GM12878 (cell line): Measurements from ENCODE around the gene DISP3. TPM values are rescaled to one million over a fixed set of nuclear protein-coding genes. Genes with fewer than 3 reads are reported as not detected.
A peak's percentile ranks its signal among the peaks of the same experiment; 100 is the strongest.

Experiments used
- EED ChIP-seq: sonication (generic); IDR thresholded peaks from 2 replicates; pipeline ENCODE4 v1.6.1; 2016; ENCODE audit warnings: antibody characterized with exemption, low read depth
- EP300 ChIP-seq, 2 experiments: fragments of 150-350 bp in 1 of 2; IDR thresholded peaks; 2 replicates each; pipeline ENCODE4 v1.6.1; 2011 to 2012; ENCODE audit warnings: low read depth in 2 of 2, low read length in 2 of 2, borderline replicate concordance in 1 of 2, improper control_type of control experiment in 1 of 2, inconsistent platforms in 1 of 2; ENCODE audit not compliant: control insufficient read depth in 1 of 2
- ETV6 ChIP-seq, 2 experiments: fragments of 450-650 bp in 1 of 2; IDR thresholded peaks in 1 of 2; conservative IDR thresholded peaks in 1 of 2; 2 replicates each; pipeline ENCODE4 v1.6.1; 2014; ENCODE audit warnings: antibody characterized with exemption in 1 of 2, borderline replicate concordance in 1 of 2, low read depth in 1 of 2, mild to moderate bottlenecking in 1 of 2, moderate library complexity in 1 of 2
- JUNB ChIP-seq: IDR thresholded peaks from 2 replicates; pipeline ENCODE4 v1.6.1; 2016; ENCODE audit warnings: antibody characterized with exemption, mild to moderate bottlenecking
- NKRF ChIP-seq: fragments of 450-650 bp; conservative IDR thresholded peaks from 2 replicates; pipeline ENCODE4 v1.6.1; 2017; ENCODE audit warnings: mild to moderate bottlenecking, moderate library complexity
- NRF1 ChIP-seq: conservative IDR thresholded peaks from 2 replicates; pipeline ENCODE4 v1.6.1; 2011; ENCODE audit warnings: mild to moderate bottlenecking, low read depth, low read length, improper control_type of control experiment
- PRDM15 ChIP-seq: fragments of 450-650 bp; formaldehyde crosslinking; IDR thresholded peaks from 2 replicates; pipeline ENCODE4 v1.4.0; 2020; ENCODE audit warnings: mild to moderate bottlenecking, moderate library complexity
- SIN3A ChIP-seq: IDR thresholded peaks from 2 replicates; pipeline ENCODE4 v1.6.1; 2012; ENCODE audit warnings: low read depth, low read length, improper control_type of control experiment
- SMC3 ChIP-seq: IDR thresholded peaks from 2 replicates; pipeline ENCODE4 v1.6.1; 2011; ENCODE audit warnings: low read length, improper control_type of control experiment, borderline replicate concordance
- SREBF1 ChIP-seq: IDR thresholded peaks from 2 replicates; pipeline ENCODE4 v1.6.1; 2012; ENCODE audit warnings: mild to moderate bottlenecking, low read length
- TCF7 ChIP-seq: IDR thresholded peaks from 2 replicates; pipeline ENCODE4 v1.6.1; 2014; ENCODE audit warnings: antibody characterized with exemption, borderline replicate concordance
- ZNF592 ChIP-seq: fragments of 450-650 bp; IDR thresholded peaks from 2 replicates; pipeline ENCODE4 v1.6.1; 2017; ENCODE audit warnings: mild to moderate bottlenecking, moderate library complexity
- ZNF687 ChIP-seq: fragments of 450-650 bp; IDR thresholded peaks from 2 replicates; pipeline ENCODE4 v1.6.1; 2017; ENCODE audit warnings: mild to moderate bottlenecking, moderate library complexity
- polyA plus RNA-seq, 11 experiments: library from polyadenylated mRNA; depleted of rRNA in 4 of 11; unstranded in 6 of 11; stranded (reverse) in 5 of 11; fragments of >200 nt; fragmentation: Nextera tagmentation in 4 of 11; fragmentation: Illumina TruSeq in 1 of 11; extraction: Ambion mirVana in 4 of 11; extraction: Trizol in 1 of 11; gene quantifications; 1 replicate in 1 of 11; 2 replicates in 10 of 11; pipeline versions ENCODE4 v1.2.1 to v1.2.3, GENCODE V29; 2011 to 2016; ENCODE audit warnings: inconsistent platforms in 2 of 11, missing spikeins in 2 of 11, low read depth in 1 of 11
- total RNA-seq, 4 experiments: library from RNA; depleted of rRNA in 3 of 4; stranded (reverse); fragments of >200 nt in 3 of 4; fragmentation: Illumina TruSeq in 1 of 4; extraction: Trizol in 1 of 4; gene quantifications; 2 replicates each; pipeline versions ENCODE4 v1.2.1 to v1.2.3, GENCODE V29; 2013 to 2021

The DISP3 gene
- total and polyA plus RNA-seq, 10 of the 15 experiments (the other 5 are each of a cell fraction or from before 2014, with no cell fraction given) = under 0.01 to 0.18 (median 0.09) TPM; not detected in 2

- no peak for TF ChIP-seq ZNF687
- TF ChIP-seq EP300 (IDR thresholded peaks at IDR 0.05; ENCODE audit: borderline replicate concordance in 1 of 2, control insufficient read depth in 1 of 2, low read depth in 2 of 2, low read length in 2 of 2) = no peak
- TF ChIP-seq JUNB = no peak
- peak; percentile 93 for TF ChIP-seq SREBF1
- no peak for TF ChIP-seq PRDM15
- TF ChIP-seq NKRF = 0 out of 2 replicates have a peak, but pooled peaks have one; percentile 30
- TF ChIP-seq NRF1 = no peak
- TF ChIP-seq TCF7 = no peak
- TF ChIP-seq SMC3 = peak; percentile 43; the same call in 1 of the 2 replicates
- TF ChIP-seq EED = no peak
- TF ChIP-seq ETV6 (conservative IDR thresholded peaks at IDR 0.05 in 1 of 2, IDR thresholded peaks at IDR 0.05 in 1 of 2; ENCODE audit: borderline replicate concordance in 1 of 2, low read depth in 1 of 2) = no peak
- 0 out of 2 replicates have a peak, but pooled peaks have one; percentile 55 for TF ChIP-seq ZNF592
- no peak for TF ChIP-seq SIN3A
Measured at GRCh38 chr1:11478571-11479374, at the start of gene DISP3 (continued).
